GM12874 (cell line): ENCODE measurements around the gene CRY2.

Source experiments
- TF ChIP-seq, protein P1 (sequence below): IDR thresholded peaks from 2 replicates; pipeline ENCODE4 v1.5.1; 2011; ENCODE audit warnings: low read depth, mild to moderate bottlenecking, control low read depth, low read length, moderate library complexity; ENCODE audit not compliant: insufficient read depth

CRY2 gene

DNA sequence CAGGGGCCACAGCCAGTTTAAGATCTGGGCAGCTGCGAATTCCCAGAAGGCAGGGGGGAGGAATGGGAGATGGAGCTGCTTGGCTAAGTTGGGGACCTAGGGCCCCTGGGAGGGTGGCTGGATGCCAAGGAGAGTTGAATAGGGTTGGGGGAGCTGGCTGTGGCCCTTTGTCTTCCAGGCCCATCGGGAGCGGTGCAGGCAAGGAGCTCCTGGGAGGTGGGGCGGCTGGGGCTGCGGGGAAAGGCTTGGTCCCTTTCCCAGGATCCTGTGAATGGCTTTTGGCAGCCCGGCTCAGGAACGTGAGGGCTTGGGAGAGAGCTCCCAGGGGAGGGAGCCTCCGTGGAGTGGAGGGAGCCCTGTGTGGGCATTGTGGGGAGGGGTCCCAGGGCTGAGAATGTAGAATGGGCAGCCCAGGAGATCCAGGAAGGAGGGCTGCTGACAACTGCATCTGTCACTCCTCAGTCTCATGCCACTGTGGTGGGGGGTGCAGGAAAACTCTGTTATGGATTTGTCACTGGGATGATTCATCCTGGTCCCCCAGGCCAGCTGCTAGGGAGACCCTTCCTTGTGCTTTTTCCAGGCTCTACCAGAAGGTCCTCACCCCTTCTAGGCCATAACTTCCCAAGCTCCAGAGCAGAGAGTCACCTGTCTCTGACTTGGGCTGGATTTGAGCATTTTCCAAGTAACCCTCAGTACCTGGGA is 53.8 kb downstream of the CRY2 start:
- TF ChIP-seq, protein P1, sequence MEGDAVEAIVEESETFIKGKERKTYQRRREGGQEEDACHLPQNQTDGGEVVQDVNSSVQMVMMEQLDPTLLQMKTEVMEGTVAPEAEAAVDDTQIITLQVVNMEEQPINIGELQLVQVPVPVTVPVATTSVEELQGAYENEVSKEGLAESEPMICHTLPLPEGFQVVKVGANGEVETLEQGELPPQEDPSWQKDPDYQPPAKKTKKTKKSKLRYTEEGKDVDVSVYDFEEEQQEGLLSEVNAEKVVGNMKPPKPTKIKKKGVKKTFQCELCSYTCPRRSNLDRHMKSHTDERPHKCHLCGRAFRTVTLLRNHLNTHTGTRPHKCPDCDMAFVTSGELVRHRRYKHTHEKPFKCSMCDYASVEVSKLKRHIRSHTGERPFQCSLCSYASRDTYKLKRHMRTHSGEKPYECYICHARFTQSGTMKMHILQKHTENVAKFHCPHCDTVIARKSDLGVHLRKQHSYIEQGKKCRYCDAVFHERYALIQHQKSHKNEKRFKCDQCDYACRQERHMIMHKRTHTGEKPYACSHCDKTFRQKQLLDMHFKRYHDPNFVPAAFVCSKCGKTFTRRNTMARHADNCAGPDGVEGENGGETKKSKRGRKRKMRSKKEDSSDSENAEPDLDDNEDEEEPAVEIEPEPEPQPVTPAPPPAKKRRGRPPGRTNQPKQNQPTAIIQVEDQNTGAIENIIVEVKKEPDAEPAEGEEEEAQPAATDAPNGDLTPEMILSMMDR = no peak

GRCh38 chr11:45901626-45902025 is 54.4 kb downstream of the CRY2 start:
- TF ChIP-seq, protein P1 = no peak

GRCh38 chr11:45902452-45903380 is 55.4 kb downstream of the CRY2 start:
- TF ChIP-seq, protein P1 = no peak

DNA sequence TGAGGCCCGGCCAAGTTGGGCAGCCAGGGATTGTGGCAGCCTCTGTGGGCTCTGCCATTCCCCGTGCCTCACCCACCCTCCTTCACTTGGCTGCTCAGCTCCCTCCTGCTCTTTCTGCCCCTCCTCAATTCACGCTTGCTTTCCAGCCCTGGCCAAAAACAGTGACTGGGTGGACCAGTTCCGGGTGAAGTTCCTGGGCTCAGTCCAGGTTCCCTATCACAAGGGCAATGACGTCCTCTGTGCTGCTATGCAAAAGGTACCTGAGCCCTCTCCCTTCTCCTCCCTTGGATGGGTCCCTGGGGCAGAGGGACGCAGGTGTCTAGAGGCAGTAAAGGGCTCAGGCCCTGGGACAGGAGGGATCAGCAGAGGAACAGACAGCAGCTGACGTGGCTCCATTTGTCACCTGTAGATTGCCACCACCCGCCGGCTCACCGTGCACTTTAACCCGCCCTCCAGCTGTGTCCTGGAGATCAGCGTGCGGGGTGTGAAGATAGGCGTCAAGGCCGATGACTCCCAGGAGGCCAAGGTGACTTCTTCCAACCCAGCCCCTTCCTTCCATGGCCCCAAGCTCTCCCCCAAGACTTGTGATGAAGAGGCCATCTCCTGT is 57.1 kb downstream of the CRY2 start:
- TF ChIP-seq, protein P1 = no peak

GRCh38 chr11:45905095-45905494 is 57.8 kb downstream of the CRY2 start:
- TF ChIP-seq, protein P1 = no peak

- TF ChIP-seq, protein P1 = no peak
Observed at GRCh38 chr11:45906096-45906682, 58.9 kb downstream of the CRY2 start.
